Activated T-helper 1 cell treated with anti-CD3 and anti-CD28 coated beads, Interleukin-12 subunit alpha, Interleukin-12 subunit beta, Interleukin-2, Interleukin-4 antibody, amounts not matched to agents 30 ng/mL and 10 ng/mL and 1 ng/mL, durations not matched to agents 14 hours and 24 hours and 36 hours (primary cell): ENCODE data around the gene HTRA1. TPM values are rescaled to one million over a fixed set of nuclear protein-coding genes. Genes with fewer than 3 reads are reported as not detected.

ENCODE experiments used
- total RNA-seq: library from RNA; stranded (reverse); gene quantifications from 2 replicates; pipeline ENCODE4 v1.2.3, GENCODE V29; 2022

HTRA1 gene
- total RNA-seq, 1 donor from 2014 or later = not detected

Other genes starting within 250 kb of the HTRA1 start
- gene BTBD16, start 190.3 kb upstream of the HTRA1 start, total RNA-seq = not detected in 2 replicates
- gene PLEKHA1, start 86.8 kb upstream of the HTRA1 start, total RNA-seq = 4.1 and 5.6 TPM in 2 replicates
- not detected in 2 replicates for gene ARMS2, start 6.9 kb upstream of the HTRA1 start, total RNA-seq
- gene DMBT1, start 99.2 kb downstream of the HTRA1 start, total RNA-seq = not detected in 2 replicates
- gene C10orf120, start 238.3 kb downstream of the HTRA1 start, total RNA-seq = not detected in 2 replicates